WERI-Rb-1 (cell line): Measurements from ENCODE around the gene STAMBPL1.
A peak's percentile ranks its signal among the peaks of the same experiment; 100 is the strongest.
"Not testable (repeated sequence)": the region's sequence is repeated elsewhere in the genome, so short reads cannot be mapped to it uniquely, and the experiment has no call there.

Experiments used
- DNase-seq: peaks from one replicate; pipeline ENCODE4 v3.0.0-alpha.2; 2020
- H3K27ac ChIP-seq: fragments of 250-450 bp; sonication (Bioruptor Pico); 2 replicates; pipeline ENCODE4 v1.5.1; 2020; ENCODE audit warnings: mild to moderate bottlenecking, moderate library complexity
- H3K27me3 ChIP-seq: fragments of 250-450 bp; sonication (Bioruptor Pico); 2 replicates; pipeline ENCODE4 v1.5.1; 2021; ENCODE audit warnings: mild to moderate bottlenecking, low read depth, moderate library complexity; ENCODE audit not compliant: insufficient read depth, severe bottlenecking
- H3K36me3 ChIP-seq: fragments of 250-450 bp; sonication (Bioruptor Pico); 2 replicates; pipeline ENCODE4 v1.5.1; 2020; ENCODE audit warnings: mild to moderate bottlenecking, moderate library complexity
- H3K4me3 ChIP-seq: 2 replicates; pipeline ENCODE4 v1.5.1; 2011; ENCODE audit warnings: low read depth, mild to moderate bottlenecking, control low read depth, low read length
- H3K9me3 ChIP-seq: fragments of 250-450 bp; sonication (Bioruptor Pico); 2 replicates; pipeline ENCODE4 v1.5.1; 2021; ENCODE audit warnings: mild to moderate bottlenecking, moderate library complexity; ENCODE audit not compliant: severe bottlenecking
- TF ChIP-seq, protein P1 (sequence below): IDR thresholded peaks from 2 replicates; pipeline ENCODE4 v1.5.1; 2011; ENCODE audit warnings: low read depth, mild to moderate bottlenecking, control low read depth, inconsistent platforms, low read length

The STAMBPL1 gene

DNA sequence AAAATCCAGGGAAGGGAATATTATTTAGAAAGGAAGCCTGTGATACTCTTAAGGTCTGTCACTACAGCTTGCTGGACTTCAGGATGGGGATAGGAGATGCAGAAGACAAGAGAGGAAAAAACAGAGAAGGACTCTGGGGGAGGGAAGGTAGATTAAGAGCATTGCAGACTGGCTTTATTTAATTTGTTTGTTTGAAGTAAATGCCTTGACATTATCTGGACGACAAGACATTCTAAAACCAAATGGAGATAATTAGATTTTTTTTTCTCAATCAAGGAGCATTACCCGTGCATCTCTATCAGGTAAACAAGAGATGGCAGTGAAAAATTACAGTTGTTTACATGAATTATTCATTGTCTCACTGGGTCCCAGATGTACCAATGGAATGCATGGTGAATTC, 48.2 kb downstream of the STAMBPL1 start:
- H3K36me3 ChIP-seq = no peaks in the 10 kb centered on the region
- no peaks in the 10 kb centered on the region for H3K27me3 ChIP-seq
- H3K9me3 ChIP-seq = no peaks in the 10 kb centered on the region
- H3K4me3 ChIP-seq = no peak overlapping the region
- no peak for DNase-seq
- no peak overlapping the region for H3K27ac ChIP-seq
- TF ChIP-seq, protein P1, sequence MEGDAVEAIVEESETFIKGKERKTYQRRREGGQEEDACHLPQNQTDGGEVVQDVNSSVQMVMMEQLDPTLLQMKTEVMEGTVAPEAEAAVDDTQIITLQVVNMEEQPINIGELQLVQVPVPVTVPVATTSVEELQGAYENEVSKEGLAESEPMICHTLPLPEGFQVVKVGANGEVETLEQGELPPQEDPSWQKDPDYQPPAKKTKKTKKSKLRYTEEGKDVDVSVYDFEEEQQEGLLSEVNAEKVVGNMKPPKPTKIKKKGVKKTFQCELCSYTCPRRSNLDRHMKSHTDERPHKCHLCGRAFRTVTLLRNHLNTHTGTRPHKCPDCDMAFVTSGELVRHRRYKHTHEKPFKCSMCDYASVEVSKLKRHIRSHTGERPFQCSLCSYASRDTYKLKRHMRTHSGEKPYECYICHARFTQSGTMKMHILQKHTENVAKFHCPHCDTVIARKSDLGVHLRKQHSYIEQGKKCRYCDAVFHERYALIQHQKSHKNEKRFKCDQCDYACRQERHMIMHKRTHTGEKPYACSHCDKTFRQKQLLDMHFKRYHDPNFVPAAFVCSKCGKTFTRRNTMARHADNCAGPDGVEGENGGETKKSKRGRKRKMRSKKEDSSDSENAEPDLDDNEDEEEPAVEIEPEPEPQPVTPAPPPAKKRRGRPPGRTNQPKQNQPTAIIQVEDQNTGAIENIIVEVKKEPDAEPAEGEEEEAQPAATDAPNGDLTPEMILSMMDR = no peak

DNA sequence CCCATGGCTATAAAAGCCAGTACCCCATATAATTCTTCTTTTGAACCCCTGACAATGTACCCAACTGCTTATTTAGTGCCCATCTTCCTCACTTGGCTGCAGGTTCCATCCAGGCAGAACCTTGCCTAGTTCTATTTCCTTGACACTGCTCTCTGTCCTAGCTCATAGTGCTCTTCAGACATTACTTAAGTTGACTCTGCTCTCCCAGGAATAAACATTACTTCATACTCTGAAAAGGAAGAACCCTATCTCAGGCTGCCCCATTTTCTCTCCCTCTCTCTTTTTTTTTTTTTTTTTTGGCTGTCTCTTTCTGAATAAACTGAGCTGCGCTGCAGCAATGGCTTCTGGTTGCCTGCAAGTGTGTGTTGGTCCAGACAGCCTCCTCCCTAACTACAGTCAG, 51.5 kb downstream of the STAMBPL1 start:
- no peak overlapping the region for H3K27ac ChIP-seq
- no peaks in the 10 kb centered on the region for H3K9me3 ChIP-seq
- no peaks in the 10 kb centered on the region for H3K36me3 ChIP-seq
- no peak overlapping the region for H3K4me3 ChIP-seq
- DNase-seq = no peak
- no peaks in the 10 kb centered on the region for H3K27me3 ChIP-seq
- TF ChIP-seq, protein P1 = no peak

DNA sequence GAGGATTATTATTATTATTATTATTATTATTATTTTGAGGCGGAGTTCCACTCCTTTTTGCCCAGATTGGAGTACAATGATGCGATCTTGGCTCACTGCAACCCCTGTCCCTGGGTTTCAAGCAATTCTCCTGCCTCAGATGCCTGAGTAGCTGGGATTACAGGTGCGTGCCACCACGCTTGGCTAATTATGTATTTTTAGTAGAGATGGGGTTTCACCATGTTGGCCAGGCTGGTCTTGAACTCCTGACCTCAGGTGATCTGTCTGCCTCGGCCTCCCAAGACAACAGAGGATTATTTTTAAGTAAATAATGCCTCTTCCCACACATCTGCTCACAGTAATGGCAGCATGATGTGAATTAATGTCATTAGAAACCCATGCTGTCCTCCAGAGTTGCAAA, 52.0 kb downstream of the STAMBPL1 start:
- not testable (repeated sequence) for H3K27ac ChIP-seq, DNase-seq, H3K9me3 ChIP-seq, H3K27me3 ChIP-seq, H3K4me3 ChIP-seq, H3K36me3 ChIP-seq

DNA sequence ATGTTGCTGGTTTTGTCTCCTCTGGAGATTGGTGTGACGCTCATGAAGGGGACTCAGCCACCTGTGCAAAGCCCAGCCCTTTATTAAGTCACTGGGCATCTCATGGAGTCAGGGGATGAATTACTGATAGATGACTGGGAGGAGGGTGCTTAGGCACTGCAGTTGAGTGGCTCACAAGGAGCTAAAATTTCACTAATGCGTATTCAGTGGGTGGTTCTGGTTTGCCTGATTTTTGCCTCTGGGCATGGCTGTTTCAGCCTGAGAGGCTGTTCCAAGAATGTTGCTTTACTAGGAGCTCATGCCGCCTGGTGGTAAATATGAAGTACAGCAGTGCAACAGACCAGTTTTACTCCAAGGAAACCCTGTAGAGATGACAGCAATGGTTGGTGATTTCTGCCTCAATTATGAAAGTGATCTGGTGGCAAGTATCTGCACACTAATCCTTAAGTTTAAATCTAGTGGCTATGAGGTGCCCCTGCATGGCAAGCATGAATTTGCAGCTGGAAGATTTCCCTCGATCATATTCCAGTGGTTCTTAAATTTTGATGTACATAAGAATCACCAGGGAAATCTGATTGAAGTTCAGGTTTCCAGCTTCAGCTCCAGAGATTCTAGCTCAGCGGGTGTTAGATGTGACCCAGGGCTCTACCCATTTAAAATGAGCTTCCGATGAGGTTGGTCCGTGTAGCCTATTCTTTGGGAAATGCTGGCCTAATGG, 52.7 kb downstream of the STAMBPL1 start:
- no peaks in the 10 kb centered on the region for H3K9me3 ChIP-seq
- TF ChIP-seq, protein P1 = peak; percentile 72
- H3K36me3 ChIP-seq = no peaks in the 10 kb centered on the region
- no peaks in the 10 kb centered on the region for H3K27me3 ChIP-seq
- peak; percentile 46 for DNase-seq
- no peak overlapping the region for H3K27ac ChIP-seq
- no peak overlapping the region for H3K4me3 ChIP-seq

DNA sequence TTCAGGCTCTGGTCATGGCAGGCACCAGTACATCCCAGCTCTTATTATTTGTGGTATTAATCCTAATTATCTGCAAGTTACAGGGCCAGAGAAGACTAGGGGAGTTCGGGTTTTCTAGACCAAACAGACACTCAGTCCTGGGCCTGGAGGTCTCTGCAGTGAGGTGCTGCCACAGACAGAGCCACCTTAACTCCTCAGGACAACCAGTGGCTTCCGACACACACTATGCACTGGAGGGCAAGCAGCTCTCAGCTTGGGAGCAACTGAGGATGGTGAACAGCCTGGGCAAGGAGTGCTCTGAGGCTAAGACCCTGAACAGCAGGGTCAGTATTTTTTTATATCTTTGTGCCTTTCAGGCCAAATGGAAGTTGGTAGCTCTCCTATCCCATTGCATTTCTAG, 53.5 kb downstream of the STAMBPL1 start:
- no peak overlapping the region for H3K27ac ChIP-seq
- TF ChIP-seq, protein P1 = no peak

DNA sequence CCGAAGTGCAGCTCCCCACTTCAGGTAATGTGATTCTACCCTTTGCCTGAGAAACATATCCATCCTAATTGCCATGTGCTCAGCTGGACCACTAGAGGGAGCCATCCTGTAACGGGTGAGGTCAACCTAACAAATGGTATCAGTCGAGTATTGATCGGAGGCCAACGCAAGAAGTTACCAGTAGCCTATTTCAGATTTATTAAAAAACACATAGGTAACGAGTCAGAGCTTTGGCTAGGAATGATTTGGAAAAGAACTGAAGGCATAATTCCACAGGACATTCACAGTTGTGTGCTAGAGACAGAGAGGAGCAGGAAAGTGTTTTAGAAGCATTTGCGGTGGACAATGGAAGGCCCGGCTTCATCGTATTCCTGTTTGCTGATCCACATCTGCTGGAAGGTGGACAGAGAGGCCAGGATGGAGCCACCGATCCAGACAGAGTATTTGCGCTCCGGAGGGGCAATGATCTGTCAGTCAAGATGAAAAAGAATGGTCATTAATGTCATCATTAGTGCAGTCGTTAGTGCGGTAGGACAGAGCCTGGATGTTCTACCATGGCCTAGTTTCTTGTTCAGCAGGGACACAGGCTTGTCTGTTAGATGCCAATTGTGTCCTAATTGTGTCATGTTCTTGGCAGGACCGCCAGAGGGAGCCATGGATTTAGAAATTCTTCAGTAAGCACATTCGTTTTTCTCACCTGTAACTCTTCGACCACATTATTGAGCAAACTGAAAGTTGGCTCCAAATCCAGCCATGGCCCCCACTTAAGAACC, 55.0 kb downstream of the STAMBPL1 start:
- H3K4me3 ChIP-seq = no peak overlapping the region
- H3K36me3 ChIP-seq = no peaks in the 10 kb centered on the region
- peak; percentile 69 for DNase-seq
- H3K27me3 ChIP-seq = no peaks in the 10 kb centered on the region
- TF ChIP-seq, protein P1 = peak; percentile 78
- H3K9me3 ChIP-seq = no peaks in the 10 kb centered on the region
- no peak overlapping the region for H3K27ac ChIP-seq

More for the DNA sequence above, 53.5 kb downstream of the STAMBPL1 start:
- no peak for DNase-seq
- Histone ChIP-seq H3K27me3 (no peaks in the 10 kb centered on the region), H3K9me3 (no peaks in the 10 kb centered on the region), H3K36me3 (no peaks in the 10 kb centered on the region), H3K4me3 (no peak overlapping the region)
